GM21526 (cell line): ENCODE results near the gene PPP1R2C.

Source experiments
- ATAC-seq: cut with Tn5 transposase; IDR thresholded peaks from one replicate; pipeline ENCODE4 v1.9.1; 2021; ENCODE audit warnings: moderate library complexity; ENCODE audit not compliant: unreplicated experiment, low FRiP score

The PPP1R2C gene

DNA sequence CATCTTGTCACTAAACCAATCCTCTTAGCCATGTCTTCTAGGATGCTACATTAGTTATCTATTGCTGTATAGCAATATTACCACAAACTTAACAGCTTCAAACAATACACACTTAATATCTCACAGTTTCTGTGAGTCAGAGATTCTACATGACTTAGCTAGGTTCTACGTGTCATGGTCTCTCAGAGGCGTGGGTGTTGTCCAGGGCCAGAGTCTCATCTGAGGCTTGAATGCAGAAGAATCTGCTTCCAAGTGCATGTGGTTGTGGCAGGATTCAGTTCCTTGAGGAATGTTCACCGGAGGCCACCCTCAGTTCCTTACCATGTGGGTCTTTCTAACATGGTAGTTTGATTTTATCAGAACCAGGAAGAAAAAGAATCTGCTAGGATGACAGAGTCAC, 26.4 kb downstream of the PPP1R2C start:
- ATAC-seq = no peak

DNA sequence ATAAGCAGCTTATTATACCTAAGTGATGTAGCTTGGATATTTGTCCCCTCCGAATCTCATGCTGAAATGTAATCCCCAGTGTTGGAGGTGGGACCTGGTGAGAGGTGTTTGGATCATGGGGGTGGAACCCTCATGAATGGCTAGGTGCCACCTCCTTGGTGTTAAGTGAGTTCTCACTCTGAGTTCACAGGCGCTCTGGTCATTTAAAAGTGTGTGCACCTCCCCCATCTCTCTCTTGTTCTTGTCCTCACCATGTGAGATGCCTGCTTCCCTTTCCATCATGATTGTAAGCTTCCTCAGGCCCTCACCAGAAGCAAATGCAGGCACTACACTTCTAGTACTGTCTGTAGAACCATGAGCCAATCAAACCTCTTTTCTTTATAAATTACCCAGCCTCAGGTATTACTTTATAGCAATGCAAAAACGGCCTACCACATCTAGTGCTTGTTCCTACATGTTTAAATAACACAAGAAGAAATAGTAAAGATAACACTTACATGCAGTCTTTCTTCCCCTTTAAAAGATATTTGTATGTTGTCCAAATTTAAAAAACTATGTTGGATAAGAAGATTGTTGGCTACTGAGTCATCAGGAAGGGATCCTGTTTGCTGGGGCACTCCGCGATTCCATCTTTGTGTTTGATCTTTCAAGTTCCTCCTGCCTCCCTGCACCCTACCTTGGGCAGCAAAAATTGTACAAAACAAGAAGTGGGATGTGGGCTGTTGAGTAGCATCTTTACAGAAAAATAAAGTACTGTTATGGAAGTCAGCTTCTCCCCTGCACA, 29.7 kb downstream of the PPP1R2C start:
- no peak for ATAC-seq

DNA sequence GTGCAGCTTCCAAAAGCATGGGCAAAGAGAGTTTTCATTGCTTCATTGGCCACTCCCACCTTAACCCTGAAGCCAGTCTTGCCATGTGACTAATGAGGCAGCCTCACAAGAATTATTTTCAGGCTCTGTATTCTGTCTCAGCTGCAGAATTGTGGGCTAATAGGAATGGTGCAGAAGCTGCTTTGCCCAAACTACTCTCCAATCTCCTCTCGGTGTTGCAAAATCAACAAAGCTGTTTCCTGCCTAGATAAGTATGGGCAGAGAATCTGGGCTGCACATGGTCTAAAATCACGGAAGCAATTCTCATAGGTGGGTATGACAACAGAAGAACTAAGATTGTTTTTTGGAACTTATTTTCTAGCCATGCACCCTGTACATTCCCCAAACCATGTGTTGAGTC, 31.4 kb downstream of the PPP1R2C start:
- ATAC-seq = no peak

DNA sequence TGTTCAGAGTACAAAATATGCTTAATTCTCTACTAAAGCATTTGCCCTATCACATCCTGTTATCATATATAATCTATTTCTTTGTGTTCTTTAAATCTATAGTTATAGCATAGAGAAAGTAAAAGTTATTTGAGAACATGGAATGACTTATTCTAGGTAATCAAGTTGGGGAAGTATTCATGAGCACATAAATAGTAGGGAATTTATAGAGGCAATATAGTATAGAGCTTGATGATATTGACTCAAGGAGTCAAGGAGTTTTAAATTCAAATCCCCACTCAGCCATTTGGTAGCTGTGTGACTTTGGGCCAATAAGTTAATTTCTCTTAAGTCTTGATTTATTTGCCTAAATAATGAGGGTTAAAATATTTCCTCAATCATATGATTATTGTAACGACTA, 37.5 kb downstream of the PPP1R2C start:
- no peak for ATAC-seq

DNA sequence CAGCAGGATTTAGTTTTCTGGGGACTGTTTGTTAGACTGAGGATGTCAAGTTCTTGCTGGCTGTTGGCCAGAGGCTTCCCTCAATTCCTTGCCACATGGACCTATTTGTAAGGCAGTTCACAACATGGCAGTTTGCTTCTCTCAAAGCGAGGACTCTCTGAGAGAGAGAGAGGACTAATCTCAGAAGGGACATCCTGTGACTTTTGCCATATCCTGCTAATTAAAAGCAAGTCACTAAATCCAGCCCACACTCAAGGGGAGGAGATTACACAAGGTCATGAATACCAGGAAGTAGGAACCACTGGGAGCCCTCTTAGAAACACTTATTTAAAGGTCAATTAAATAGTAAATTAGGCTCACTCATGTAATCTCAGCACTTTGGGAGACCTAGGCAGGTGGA, 38.2 kb downstream of the PPP1R2C start:
- ATAC-seq = no peak

DNA sequence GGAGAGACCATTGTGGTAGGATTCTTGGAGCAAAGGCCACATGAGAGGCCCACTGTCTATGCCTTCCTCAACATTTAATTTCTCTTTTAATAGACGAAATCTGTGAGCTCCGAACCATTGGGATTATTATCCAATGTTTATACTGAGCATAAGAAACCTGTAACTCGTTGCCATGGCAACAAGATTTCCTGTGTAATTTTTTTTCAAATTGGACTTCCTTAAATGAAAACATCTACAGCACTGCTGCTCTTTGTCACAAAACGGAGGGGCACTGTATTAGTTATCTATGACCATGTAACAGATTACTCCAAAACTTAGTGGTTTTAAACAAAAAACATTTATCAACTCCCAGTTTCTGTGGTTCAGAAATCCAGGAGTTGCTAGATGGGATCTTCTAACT, 38.7 kb downstream of the PPP1R2C start:
- ATAC-seq = no peak

DNA sequence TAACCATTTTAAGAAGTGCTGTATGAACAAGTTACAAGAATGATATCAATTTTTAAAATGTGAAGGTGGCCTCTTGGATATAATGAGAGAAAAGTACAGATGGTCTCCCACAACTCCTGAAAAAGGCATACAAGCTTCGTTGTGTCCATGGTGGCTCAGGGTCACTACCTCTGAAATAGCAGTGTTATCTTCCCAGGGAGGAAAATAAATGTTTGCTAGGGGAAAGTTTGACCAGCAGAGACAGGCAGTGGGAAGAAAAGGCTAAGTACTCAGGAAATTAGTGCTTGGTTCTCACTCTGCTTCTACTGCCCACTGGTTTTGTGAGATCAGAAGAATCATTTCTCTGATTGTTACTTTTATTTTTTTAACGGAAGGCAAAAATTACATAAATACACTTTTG, 39.4 kb downstream of the PPP1R2C start:
- ATAC-seq = no peak

DNA sequence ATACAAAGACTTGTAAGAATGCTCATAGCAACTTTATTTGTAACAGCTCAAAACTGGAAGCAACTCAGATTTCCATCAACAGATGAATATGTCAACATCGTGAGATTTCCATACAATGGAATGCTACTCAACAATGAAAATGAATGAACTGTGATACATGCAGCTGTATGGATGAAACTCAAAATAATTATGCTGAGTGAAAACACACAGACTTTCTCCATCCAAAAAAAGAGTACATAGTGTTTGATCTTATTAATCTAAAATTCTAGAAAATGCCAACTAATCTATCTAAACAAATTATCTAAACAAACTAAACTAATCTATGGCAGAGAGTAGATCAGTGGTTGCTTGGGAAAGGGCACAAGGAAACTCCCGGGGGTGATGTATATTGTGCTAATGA, 42.7 kb downstream of the PPP1R2C start:
- ATAC-seq = no peak

DNA sequence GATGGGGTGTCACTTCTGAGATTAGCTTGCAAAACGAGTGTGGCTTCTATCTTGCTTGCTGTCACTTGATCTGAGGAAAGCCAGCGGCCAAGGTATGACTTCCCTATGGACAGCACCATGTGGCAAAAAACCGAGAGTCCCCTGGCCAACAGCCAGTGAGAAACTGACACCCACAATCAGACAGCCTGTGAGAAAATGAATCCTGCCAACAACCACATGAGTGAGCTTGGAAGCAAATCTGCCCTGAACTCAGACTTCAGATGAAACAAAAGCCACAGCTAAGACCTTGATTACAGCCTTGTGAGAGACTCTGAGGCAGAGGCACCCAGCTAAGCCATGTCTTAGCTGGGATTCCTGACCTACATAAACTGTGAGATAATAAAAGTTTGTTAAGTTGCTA, 45.5 kb downstream of the PPP1R2C start:
- no peak for ATAC-seq
